Stomach smooth muscle (tissue), 2 donors: ENCODE measurements around the gene VKORC1.

Experiments
- H3K27ac ChIP-seq: one replicate; pipeline ENCODE4 v1.7.0; 2013; ENCODE audit warnings: mild to moderate bottlenecking, low read length, inconsistent platforms
- H3K27me3 ChIP-seq, 2 donors: one replicate each; pipeline ENCODE4 v1.7.0; 2013; ENCODE audit warnings: low read length in 2 of 2; ENCODE audit not compliant: insufficient read depth in 2 of 2, control insufficient read depth in 1 of 2
- H3K36me3 ChIP-seq, 2 donors: one replicate each; pipeline ENCODE4 v1.7.0; 2013; ENCODE audit warnings: low read length in 2 of 2; ENCODE audit not compliant: control insufficient read depth in 2 of 2, insufficient read depth in 2 of 2
- H3K4me1 ChIP-seq: one replicate; pipeline ENCODE4 v1.7.0; 2013; ENCODE audit warnings: low read length; ENCODE audit not compliant: control insufficient read depth, insufficient read depth
- H3K4me3 ChIP-seq, 2 donors: one replicate each; pipeline ENCODE4 v1.7.0; 2013; ENCODE audit warnings: low read length in 2 of 2
- H3K9ac ChIP-seq, 2 donors: one replicate each; pipeline ENCODE4 v1.7.0; 2013; ENCODE audit warnings: low read length in 2 of 2, mild to moderate bottlenecking in 1 of 2
- H3K9me3 ChIP-seq, 2 donors: one replicate each; pipeline ENCODE4 v1.7.0; 2013; ENCODE audit warnings: low read length in 2 of 2; ENCODE audit not compliant: control insufficient read depth in 2 of 2
- donor health status: healthy.
- donor health status: Pancreatic carcinoma.

Gene VKORC1

GRCh38 chr16:31072540-31073141, 22.0 kb downstream of the VKORC1 start:
- peak overlapping the region; percentile 89 for H3K27ac ChIP-seq
- peaks cover 25% of the 10 kb centered on the region for H3K4me1 ChIP-seq
- peaks cover 14 to 15% of the 10 kb centered on the region in 2 donors for H3K36me3 ChIP-seq
- no peaks in the 10 kb centered on the region for H3K27me3 ChIP-seq
- peak overlapping the region; percentile 98 to 100 for H3K4me3 ChIP-seq
- no peaks in the 10 kb centered on the region for H3K9me3 ChIP-seq
- peak overlapping the region; percentile 87 to 93 for H3K9ac ChIP-seq

GRCh38 chr16:31071861-31072260, 22.7 kb downstream of the VKORC1 start:
- H3K27me3 ChIP-seq = no peaks in the 10 kb centered on the region
- H3K36me3 ChIP-seq = peaks cover 6 to 8% of the 10 kb centered on the region in 2 donors
- peaks cover 25% of the 10 kb centered on the region for H3K4me1 ChIP-seq
- peak overlapping the region; percentile 89 for H3K27ac ChIP-seq
- H3K9ac ChIP-seq = peak overlapping the region; percentile 87 to 93
- no peaks in the 10 kb centered on the region for H3K9me3 ChIP-seq
- H3K4me3 ChIP-seq = peak overlapping the region; percentile 98 to 100

- H3K27ac ChIP-seq = no peak overlapping the region
- H3K36me3 ChIP-seq = peaks cover 0 to 7% of the 10 kb centered on the region in 2 donors
- H3K27me3 ChIP-seq = no peaks in the 10 kb centered on the region
- H3K4me1 ChIP-seq = peaks cover 13% of the 10 kb centered on the region
- no peaks in the 10 kb centered on the region for H3K9me3 ChIP-seq
- no peak overlapping the region for H3K4me3 ChIP-seq
- H3K9ac ChIP-seq = no peak overlapping the region
Observed at GRCh38 chr16:31067342-31067741, 27.3 kb downstream of the VKORC1 start.

GRCh38 chr16:31064882-31065461, 29.6 kb downstream of the VKORC1 start:
- Histone ChIP-seq H3K4me3 (peak overlapping the region in 1 of 2 donors; percentile 22), H3K27me3 (no peaks in the 10 kb centered on the region), H3K4me1 (peaks cover 8% of the 10 kb centered on the region), H3K27ac (peak overlapping the region; percentile 2), H3K9me3 (no peaks in the 10 kb centered on the region), H3K9ac (no peak overlapping the region), H3K36me3 (peaks cover 5 to 18% of the 10 kb centered on the region in 2 donors)

GRCh38 chr16:31063843-31064611, 30.6 kb downstream of the VKORC1 start:
- Histone ChIP-seq H3K9ac (no peak overlapping the region), H3K27me3 (no peaks in the 10 kb centered on the region), H3K9me3 (no peaks in the 10 kb centered on the region), H3K4me1 (peaks cover 8% of the 10 kb centered on the region), H3K4me3 (no peak overlapping the region), H3K27ac (peak overlapping the region; percentile 2), H3K36me3 (peaks cover 5 to 18% of the 10 kb centered on the region in 2 donors)

DNA sequence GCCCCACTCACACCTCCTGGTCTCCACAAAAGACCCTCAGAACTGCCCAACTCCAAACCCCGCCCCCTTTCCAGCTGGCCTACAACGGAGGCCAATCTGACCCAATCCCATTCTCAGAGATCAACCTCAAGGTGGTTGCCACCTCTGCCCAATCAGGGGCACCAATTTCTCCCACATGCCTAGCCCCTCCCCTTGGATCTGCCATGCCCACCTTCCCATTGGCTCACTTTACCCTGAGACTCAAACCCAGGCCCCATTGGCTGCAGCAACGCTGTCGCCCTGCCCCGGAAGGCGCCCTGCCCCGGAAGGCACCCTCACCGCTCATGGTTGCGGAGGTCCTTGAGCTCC, 31.1 kb downstream of the VKORC1 start:
- peaks cover 8% of the 10 kb centered on the region for H3K4me1 ChIP-seq
- no peak overlapping the region for H3K4me3 ChIP-seq
- H3K27me3 ChIP-seq = no peaks in the 10 kb centered on the region
- no peak overlapping the region for H3K27ac ChIP-seq
- H3K9ac ChIP-seq = no peak overlapping the region
- peaks cover 5 to 18% of the 10 kb centered on the region in 2 donors for H3K36me3 ChIP-seq
- H3K9me3 ChIP-seq = no peaks in the 10 kb centered on the region

DNA sequence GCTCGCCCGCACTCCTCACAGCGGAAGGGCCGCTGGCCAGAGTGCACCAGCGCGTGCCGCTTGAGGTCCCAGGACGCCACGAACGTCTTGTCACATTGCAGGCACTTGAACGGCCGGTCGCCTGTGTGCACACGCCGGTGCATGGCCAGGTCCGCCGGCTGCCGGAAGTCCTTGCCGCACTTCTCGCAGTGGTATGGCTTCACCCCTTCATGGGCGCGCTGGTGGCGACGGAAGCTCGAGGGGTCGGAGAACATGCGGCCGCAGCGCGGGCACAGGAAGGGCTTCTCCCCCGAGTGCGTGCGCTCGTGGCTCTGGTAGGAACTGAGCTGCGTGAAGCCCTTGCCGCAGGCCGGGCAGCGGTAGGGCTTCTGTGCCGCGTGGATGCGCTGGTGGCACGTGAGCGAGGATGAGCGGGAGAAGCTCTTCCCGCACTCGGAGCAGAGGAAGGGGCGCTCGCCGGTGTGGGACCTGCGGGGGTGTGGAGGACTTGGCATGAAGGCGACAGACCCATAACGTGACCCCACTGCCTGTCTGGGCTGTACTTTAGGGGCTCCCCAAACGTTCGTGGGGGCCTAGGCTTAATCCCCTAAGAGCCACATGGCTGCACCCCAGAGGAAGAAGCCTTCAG, 32.7 kb downstream of the VKORC1 start:
- H3K4me3 ChIP-seq = no peak overlapping the region
- peaks cover 5 to 21% of the 10 kb centered on the region in 2 donors for H3K36me3 ChIP-seq
- peaks cover 8% of the 10 kb centered on the region for H3K4me1 ChIP-seq
- no peak overlapping the region for H3K9ac ChIP-seq
- H3K27ac ChIP-seq = no peak overlapping the region
- no peaks in the 10 kb centered on the region for H3K9me3 ChIP-seq
- H3K27me3 ChIP-seq = no peaks in the 10 kb centered on the region

DNA sequence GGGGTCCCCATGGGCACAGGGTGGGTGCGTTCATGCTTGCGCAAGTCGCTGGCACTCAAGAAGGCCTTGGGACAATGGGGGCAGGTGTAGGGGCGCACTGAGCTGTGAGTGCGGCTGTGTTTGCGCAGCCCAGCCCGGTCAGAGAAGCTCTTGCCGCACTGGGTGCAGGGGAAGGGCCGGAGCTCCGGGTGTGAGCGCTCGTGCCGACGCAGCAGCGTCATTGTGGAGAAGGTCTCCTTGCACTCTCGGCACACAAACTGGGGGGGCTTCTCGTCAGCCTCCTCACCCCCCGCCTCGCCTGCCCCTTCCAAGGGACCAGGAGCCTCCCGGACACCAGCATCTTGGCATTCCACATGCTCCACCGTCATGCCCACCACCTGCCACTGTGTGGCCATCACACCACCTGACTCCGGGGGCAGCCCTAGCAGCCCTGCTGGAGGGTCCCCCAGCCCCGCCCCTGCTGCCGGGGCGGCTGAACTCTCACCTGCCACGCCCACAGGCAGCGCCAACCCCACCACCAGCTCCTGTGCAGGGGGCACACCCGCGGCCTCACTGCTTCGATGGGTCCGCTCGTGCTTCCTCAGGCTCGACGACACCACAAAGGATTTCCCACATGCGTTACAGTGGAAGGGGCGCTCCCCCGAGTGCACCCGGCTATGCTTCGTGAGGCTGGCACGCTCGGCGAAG, 33.3 kb downstream of the VKORC1 start:
- Histone ChIP-seq H3K27ac (no peak overlapping the region), H3K9me3 (no peaks in the 10 kb centered on the region), H3K4me3 (no peak overlapping the region), H3K27me3 (no peaks in the 10 kb centered on the region), H3K4me1 (peaks cover 8% of the 10 kb centered on the region), H3K9ac (no peak overlapping the region), H3K36me3 (peaks cover 5 to 19% of the 10 kb centered on the region in 2 donors)

DNA sequence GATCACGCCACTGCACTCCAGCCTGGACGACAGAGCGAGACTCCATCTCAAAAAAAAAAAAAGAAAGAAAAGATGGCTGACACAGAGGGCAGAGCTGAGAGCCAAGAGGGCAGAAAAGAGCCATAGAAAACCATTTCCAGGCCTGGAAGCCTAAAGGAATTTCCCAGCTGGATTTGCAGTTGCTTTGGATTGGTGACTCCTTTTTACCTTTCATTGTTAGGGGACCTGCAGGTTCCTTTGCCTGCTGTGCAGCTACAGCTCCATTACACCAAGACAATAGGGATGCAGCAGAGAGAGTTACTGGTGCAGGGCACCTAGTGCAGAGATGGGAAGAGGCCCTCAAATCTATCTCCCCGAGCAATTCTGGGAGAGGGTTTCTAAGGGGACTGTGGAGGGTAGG, 39.0 kb downstream of the VKORC1 start:
- Histone ChIP-seq H3K9me3 (no peaks in the 10 kb centered on the region), H3K4me3 (no peak overlapping the region), H3K27me3 (no peaks in the 10 kb centered on the region), H3K9ac (no peak overlapping the region), H3K27ac (no peak overlapping the region), H3K4me1 (no peaks in the 10 kb centered on the region), H3K36me3 (peaks cover 1 to 2% of the 10 kb centered on the region in 2 donors)

GRCh38 chr16:31052114-31052513, 42.5 kb downstream of the VKORC1 start:
- no peaks in the 10 kb centered on the region for H3K4me1 ChIP-seq
- no peaks in the 10 kb centered on the region for H3K27me3 ChIP-seq
- no peak overlapping the region for H3K4me3 ChIP-seq
- H3K9ac ChIP-seq = no peak overlapping the region
- H3K27ac ChIP-seq = no peak overlapping the region
- H3K36me3 ChIP-seq = no peaks in the 10 kb centered on the region
- no peaks in the 10 kb centered on the region for H3K9me3 ChIP-seq
